B cell (primary cell): ENCODE results near the gene HYDIN. TPM values are rescaled to one million over a fixed set of nuclear protein-coding genes. Genes with fewer than 3 reads are reported as not detected.
"Not testable (repeated sequence)": the region's sequence is repeated elsewhere in the genome, so short reads cannot be mapped to it uniquely, and the experiment has no call there.

Experiments
- ATAC-seq: fragments of 200-7000 bp; cut with Tn5 transposase; one replicate; pipeline ENCODE4 v1.10.0; 2021; ENCODE audit warnings: low read depth, mild to moderate bottlenecking, moderate number of reproducible peaks, moderate library complexity
- CTCF ChIA-PET: fragments of 350-600 bp; sonication (Branson Sonifier 250); formaldehyde crosslinking; loops from one replicate; lab custom pipeline; 2021; ENCODE audit warnings: antibody characterized with exemption, inconsistent platforms; lab: Charles Lee
- POLR2A ChIA-PET: fragments of 350-600 bp; sonication (Branson Sonifier 250); formaldehyde crosslinking; loops from one replicate; lab custom pipeline; 2021; ENCODE audit warnings: antibody characterized with exemption; lab: Charles Lee
- DNase-seq: peaks from one replicate; pipeline ENCODE4 v3.0.0; 2013
- H2AFZ ChIP-seq: 2 replicates; pipeline ENCODE4 v1.6.1; 2012; ENCODE audit warnings: mild to moderate bottlenecking, low read depth, low read length; ENCODE audit not compliant: insufficient read depth, poor library complexity, severe bottlenecking
- H3K27ac ChIP-seq, 2 donors: 1 replicate in 1 of 2; 2 replicates in 1 of 2; pipeline ENCODE4 v1.5.1; 2012 to 2013; ENCODE audit warnings: low read length in 2 of 2, mild to moderate bottlenecking in 2 of 2, moderate library complexity in 1 of 2
- H3K27me3 ChIP-seq, 4 experiments: fragments of 200-600 bp in 1 of 4; sonication (generic) in 1 of 4; replicated peaks in 1 of 4; 1 replicate in 2 of 4; 2 replicates in 2 of 4; pipeline versions ENCODE4 v1.6.1 to v1.7.0; 2013 to 2016; ENCODE audit warnings: low read length in 3 of 4, mild to moderate bottlenecking in 2 of 4, mixed read lengths in 1 of 4, moderate library complexity in 1 of 4; ENCODE audit not compliant: insufficient read depth in 4 of 4, control insufficient read depth in 3 of 4; ENCODE audit errors: control extremely low read depth in 1 of 4
- H3K36me3 ChIP-seq, 2 experiments: replicated peaks in 1 of 2; 1 replicate in 1 of 2; 2 replicates in 1 of 2; pipeline versions ENCODE4 v1.6.1 to v1.7.1; 2013; ENCODE audit warnings: low read length in 1 of 2; ENCODE audit not compliant: insufficient read depth in 2 of 2, control insufficient read depth in 1 of 2; ENCODE audit errors: control extremely low read depth in 1 of 2, extremely low read depth in 1 of 2
- H3K4me1 ChIP-seq, 2 donors: fragments of 200-600 bp in 1 of 2; sonication (generic) in 1 of 2; 1 replicate in 1 of 2; 2 replicates in 1 of 2; pipeline versions ENCODE4 v1.5.1 to v1.6.1; 2013 to 2017; ENCODE audit warnings: low read length in 2 of 2; ENCODE audit not compliant: control insufficient read depth in 2 of 2, insufficient read depth in 2 of 2
- H3K4me2 ChIP-seq: replicated peaks from 2 replicates; pipeline ENCODE3; 2012; ENCODE audit warnings: mild to moderate bottlenecking, low read depth, low read length; ENCODE audit not compliant: poor library complexity, severe bottlenecking
- H3K4me3 ChIP-seq, 5 experiments: fragments of 200-600 bp in 1 of 5; sonication (generic) in 1 of 5; 1 replicate in 3 of 5; 2 replicates in 2 of 5; pipeline versions ENCODE4 v1.5.1 to v1.7.0; 2011 to 2016; ENCODE audit warnings: low read length in 4 of 5, mild to moderate bottlenecking in 4 of 5, low read depth in 2 of 5, control low read depth in 1 of 5, moderate library complexity in 1 of 5; ENCODE audit not compliant: insufficient read depth in 1 of 5; ENCODE audit errors: control extremely low read depth in 1 of 5, extremely low read depth in 1 of 5
- H3K79me2 ChIP-seq: fragments of 200-600 bp; sonication (generic); one replicate; pipeline ENCODE4 v1.6.0; 2016; ENCODE audit warnings: low read length; ENCODE audit not compliant: control insufficient read depth, insufficient read depth
- H3K9ac ChIP-seq: fragments of 200-600 bp; sonication (generic); 2 replicates; pipeline ENCODE4 v1.6.1; 2017; ENCODE audit warnings: mild to moderate bottlenecking, low read length, moderate library complexity
- H3K9me3 ChIP-seq, 3 donors: one replicate each; pipeline versions ENCODE4 v1.6.1 to v1.7.1; 2013; ENCODE audit warnings: low read length in 2 of 3; ENCODE audit not compliant: control insufficient read depth in 2 of 3, insufficient read depth in 1 of 3; ENCODE audit errors: control extremely low read depth in 1 of 3
- H4K20me1 ChIP-seq: 2 replicates; pipeline ENCODE4 v1.6.0; 2012; ENCODE audit warnings: mild to moderate bottlenecking, low read length; ENCODE audit not compliant: insufficient read depth, control insufficient read depth, poor library complexity, severe bottlenecking
- H3K27ac Mint-ChIP-seq: one replicate; pipeline ENCODE4 v1.8.0; 2021; ENCODE audit warnings: mixed read lengths
- H3K27me3 Mint-ChIP-seq: one replicate; pipeline ENCODE4 v1.8.0; 2021; ENCODE audit warnings: mixed read lengths
- H3K4me1 Mint-ChIP-seq: one replicate; pipeline ENCODE4 v1.8.0; 2021; ENCODE audit warnings: mixed read lengths
- H3K4me3 Mint-ChIP-seq: one replicate; pipeline ENCODE4 v1.8.0; 2021; ENCODE audit warnings: mixed read lengths
- H3K9me3 Mint-ChIP-seq: one replicate; pipeline ENCODE4 v1.8.0; 2022; ENCODE audit warnings: mixed read lengths; ENCODE audit not compliant: insufficient read depth
- WGBS: methylation state at CpG from one replicate; pipeline ENCODE4 v1.1.5; 2013; ENCODE audit warnings: missing lambda C conversion rate; ENCODE audit not compliant: insufficient coverage; 5-methylcytosine and 5-hydroxymethylcytosine counted together
- intact Hi-C: fragments of 100-400 bp; cut with micrococcal nuclease; formaldehyde crosslinking; loops from one replicate; pipeline ENCODE4 v1.10.0; 2022
- polyA plus RNA-seq: library from polyadenylated mRNA; depleted of rRNA; stranded (reverse); fragments of >200 nt; gene quantifications from 2 replicates; pipeline ENCODE4 v1.2.3, GENCODE V29; 2012
- total RNA-seq, 2 donors: library from RNA; stranded (reverse); fragments of 120-200 nt in 1 of 2; gene quantifications; 1 replicate in 1 of 2; 2 replicates in 1 of 2; pipeline versions ENCODE4 v1.2.3 to v1.2.4, GENCODE V29; 2013 to 2022

HYDIN gene
- total and polyA plus RNA-seq, 2 donors (not counting 1 experiment from before 2014, with no cell fraction given), result 0.10 TPM; not detected in 1

DNA sequence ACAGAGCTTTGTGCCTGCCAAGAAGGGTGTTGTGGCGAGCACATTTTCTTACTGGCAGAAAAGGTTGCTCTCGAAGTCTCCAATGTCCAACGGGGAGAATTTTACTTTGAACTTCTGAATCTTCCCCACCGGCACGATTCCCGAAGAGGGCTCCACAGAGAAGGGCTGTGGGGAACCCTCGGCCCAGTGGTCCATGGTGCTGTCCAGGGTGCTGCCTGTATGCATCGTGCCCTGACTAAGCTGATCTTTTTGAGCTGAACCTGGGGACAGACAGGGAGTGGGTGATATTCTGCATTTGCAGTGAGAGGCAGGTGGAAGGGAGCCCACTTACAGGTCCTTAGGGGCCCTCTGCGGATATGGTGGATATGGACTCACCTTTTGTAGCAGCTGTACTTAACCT lies 368.5 kb downstream of the HYDIN start:
- H2AFZ ChIP-seq, H3K27me3 Mint-ChIP-seq, H3K4me1 Mint-ChIP-seq, H3K27ac Mint-ChIP-seq, H3K4me3 ChIP-seq, H4K20me1 ChIP-seq, H3K4me2 ChIP-seq, H3K27me3 ChIP-seq, H3K4me3 Mint-ChIP-seq, H3K79me2 ChIP-seq, intact Hi-C loops, DNase-seq, H3K4me1 ChIP-seq, H3K27ac ChIP-seq, H3K9ac ChIP-seq, POLR2A ChIA-PET, H3K9me3 ChIP-seq, H3K9me3 Mint-ChIP-seq, H3K36me3 ChIP-seq, ATAC-seq, CTCF ChIA-PET: not testable (repeated sequence)
- WGBS, result 66% methylated on average over 6 of the region's 9 CpGs

GRCh38 chr16:70851299-70851698 lies 379.2 kb downstream of the HYDIN start:
- H3K27me3 ChIP-seq, CTCF ChIA-PET, H3K36me3 ChIP-seq, ATAC-seq, H3K27me3 Mint-ChIP-seq, H3K9me3 Mint-ChIP-seq, POLR2A ChIA-PET, H3K9ac ChIP-seq, H2AFZ ChIP-seq, H3K9me3 ChIP-seq, H3K4me3 Mint-ChIP-seq, H3K27ac ChIP-seq, intact Hi-C loops, H3K4me1 ChIP-seq, H4K20me1 ChIP-seq, H3K4me3 ChIP-seq, H3K27ac Mint-ChIP-seq, H3K79me2 ChIP-seq, H3K4me2 ChIP-seq, H3K4me1 Mint-ChIP-seq, DNase-seq: not testable (repeated sequence)
- no CpG with 5 or more reads among the region's 4 CpGs for WGBS

GRCh38 chr16:70823498-70824118 lies 406.9 kb downstream of the HYDIN start:
- H2AFZ ChIP-seq, H3K4me3 Mint-ChIP-seq, H3K9me3 ChIP-seq, intact Hi-C loops, H3K27ac Mint-ChIP-seq, H3K4me1 ChIP-seq, H3K4me3 ChIP-seq, ATAC-seq, H3K79me2 ChIP-seq, H3K9me3 Mint-ChIP-seq, H3K4me1 Mint-ChIP-seq, POLR2A ChIA-PET, H3K27ac ChIP-seq, CTCF ChIA-PET, H3K27me3 Mint-ChIP-seq, H3K9ac ChIP-seq, H3K36me3 ChIP-seq, DNase-seq, H3K4me2 ChIP-seq, H3K27me3 ChIP-seq, H4K20me1 ChIP-seq: not testable (repeated sequence)
- WGBS, result no CpG with 5 or more reads among the region's 4 CpGs

DNA sequence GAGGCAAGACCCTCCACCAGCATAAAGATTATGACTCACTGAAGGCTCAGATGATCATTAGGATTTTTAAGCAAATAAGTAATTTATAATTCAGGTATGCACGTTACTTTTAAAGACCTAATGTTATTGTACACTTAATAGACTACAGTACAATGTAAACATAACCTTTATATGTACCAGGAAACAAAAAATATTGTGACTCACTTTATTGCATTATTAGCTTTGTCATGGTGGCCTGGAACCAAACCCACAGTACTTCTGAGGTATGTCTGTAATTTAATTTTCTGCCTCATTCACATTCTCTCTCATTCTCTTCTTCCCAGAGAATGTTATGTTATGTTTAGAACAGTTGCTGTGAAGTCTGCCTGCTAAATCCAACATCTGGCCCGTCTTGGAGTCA lies 407.8 kb downstream of the HYDIN start:
- H3K27me3 Mint-ChIP-seq, result not testable (repeated sequence)

More for the DNA sequence above, 407.8 kb downstream of the HYDIN start:
- H3K4me2 ChIP-seq, H3K9me3 Mint-ChIP-seq, H3K4me1 ChIP-seq, intact Hi-C loops, H3K79me2 ChIP-seq, H3K9ac ChIP-seq, ATAC-seq, H3K4me3 ChIP-seq, H4K20me1 ChIP-seq, DNase-seq, H3K9me3 ChIP-seq, H3K27ac ChIP-seq, H3K27me3 ChIP-seq, H3K4me1 Mint-ChIP-seq, POLR2A ChIA-PET, H3K4me3 Mint-ChIP-seq, H3K27ac Mint-ChIP-seq, H3K36me3 ChIP-seq, CTCF ChIA-PET, H2AFZ ChIP-seq: not testable (repeated sequence)
- WGBS, result no CpG with 5 or more reads among the region's 2 CpGs
